ENCODE data around the gene DAPK1.

Gene DAPK1

GRCh38 chr9:87725900-87726709, 228.4 kb downstream of the DAPK1 start, which contains the start of gene CTSL:
CTSL (plus strand) TSS chr9:87726119; CDS start chr9:87727604, 1,485 bp downstream.
- no peak for TF ChIP-seq CTCF (IDR thresholded peaks at IDR 0.05; ENCODE audit: low read depth, low read length, missing control alignments)
- in situ Hi-C loops (cut with HindIII; ENCODE audit: low sequenced_read_pairs) = no loop called here
- peak within 1 kb of the TSS; percentile 70 for H3K4me3 ChIP-seq (ENCODE audit: low read depth, low read length)
- no peak for DNase-seq (ENCODE audit: low read depth)

GRCh38 chr9:87729246-87729645, 231.6 kb downstream of the DAPK1 start:
- no peak overlapping the region for H3K4me3 ChIP-seq (ENCODE audit: low read depth, low read length)
- no peak for DNase-seq (ENCODE audit: low read depth)
- TF ChIP-seq CTCF (IDR thresholded peaks at IDR 0.05; ENCODE audit: low read depth, low read length, missing control alignments) = no peak
- in situ Hi-C loops (cut with HindIII; ENCODE audit: low sequenced_read_pairs) = no loop called here

GRCh38 chr9:87731321-87731720, 233.7 kb downstream of the DAPK1 start:
- in situ Hi-C loops (cut with HindIII; ENCODE audit: low sequenced_read_pairs) = no loop called here

GRCh38 chr9:87732344-87732743, 234.7 kb downstream of the DAPK1 start:
- H3K4me3 ChIP-seq (ENCODE audit: low read depth, low read length) = no peak overlapping the region
- no peak for TF ChIP-seq CTCF (IDR thresholded peaks at IDR 0.05; ENCODE audit: low read depth, low read length, missing control alignments)
- in situ Hi-C loops (cut with HindIII; ENCODE audit: low sequenced_read_pairs) = no loop called here
- DNase-seq (ENCODE audit: low read depth) = no peak

More at GRCh38 chr9:87731321-87731720, 233.7 kb downstream of the DAPK1 start:
- DNase-seq (ENCODE audit: low read depth) = no peak
- no peak for TF ChIP-seq CTCF (IDR thresholded peaks at IDR 0.05; ENCODE audit: low read depth, low read length, missing control alignments)
- H3K4me3 ChIP-seq (ENCODE audit: low read depth, low read length) = no peak overlapping the region

GRCh38 chr9:87732756-87733155, 235.1 kb downstream of the DAPK1 start:
- in situ Hi-C loops (cut with HindIII; ENCODE audit: low sequenced_read_pairs) = no loop called here

More at GRCh38 chr9:87732756-87733155, 235.1 kb downstream of the DAPK1 start:
- no peak for TF ChIP-seq CTCF (IDR thresholded peaks at IDR 0.05; ENCODE audit: low read depth, low read length, missing control alignments)
- no peak overlapping the region for H3K4me3 ChIP-seq (ENCODE audit: low read depth, low read length)
- DNase-seq (ENCODE audit: low read depth) = no peak
